K562 treated with DMSO at 1 percent for 4 hours (cell line): ENCODE measurements around the gene CHAC1. TPM values are rescaled to one million over a fixed set of nuclear protein-coding genes. Genes with fewer than 3 reads are reported as not detected.

ENCODE experiments used
- total RNA-seq: library from RNA; unstranded; fragments of 300-600 nt; gene quantifications from 2 replicates; pipeline ENCODE4 v1.2.3, GENCODE V29; 2022; ENCODE audit not compliant: insufficient read depth

CHAC1 gene, protein sequence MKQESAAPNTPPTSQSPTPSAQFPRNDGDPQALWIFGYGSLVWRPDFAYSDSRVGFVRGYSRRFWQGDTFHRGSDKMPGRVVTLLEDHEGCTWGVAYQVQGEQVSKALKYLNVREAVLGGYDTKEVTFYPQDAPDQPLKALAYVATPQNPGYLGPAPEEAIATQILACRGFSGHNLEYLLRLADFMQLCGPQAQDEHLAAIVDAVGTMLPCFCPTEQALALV
- total RNA-seq = 68.8 and 72.6 TPM in 2 replicates

DNA sequence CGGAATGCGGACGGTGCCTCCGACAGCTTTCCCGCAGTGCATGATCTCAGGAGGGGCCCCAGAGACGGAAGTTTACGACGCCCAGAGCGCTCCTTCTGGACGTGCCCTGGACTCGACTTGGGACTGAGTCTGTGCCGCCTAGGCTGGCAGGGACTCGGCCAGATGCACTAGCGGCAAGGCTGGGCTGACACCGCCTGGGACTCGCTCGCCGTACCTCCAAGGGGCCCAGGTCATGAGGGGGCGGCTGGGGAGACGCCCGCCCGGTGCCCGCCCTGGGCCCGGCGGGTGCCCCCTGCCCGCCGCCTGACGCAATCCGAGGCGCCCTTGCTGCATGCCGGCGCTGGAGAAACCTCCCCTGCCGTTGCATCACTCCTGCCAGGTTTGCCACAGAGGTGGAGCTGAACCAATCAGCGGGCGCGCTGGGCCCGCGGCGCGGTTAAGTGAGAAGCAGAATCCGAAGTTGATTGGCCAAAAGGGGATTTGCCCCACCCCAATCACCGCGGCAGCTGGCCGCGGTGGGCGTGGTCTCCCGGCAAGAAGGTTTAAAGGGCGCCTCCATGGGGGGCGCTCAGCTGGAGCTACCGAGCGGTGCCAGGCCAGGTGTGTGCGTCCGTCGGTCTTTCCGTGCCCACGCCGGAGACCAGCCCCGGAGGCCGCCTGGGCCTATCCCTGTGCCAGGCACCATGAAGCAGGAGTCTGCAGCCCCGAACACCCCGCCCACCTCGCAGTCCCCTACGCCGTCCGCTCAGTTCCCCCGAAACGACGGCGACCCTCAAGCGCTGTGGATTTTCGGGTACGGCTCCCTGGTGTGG, at the start of gene CHAC1:
TSS of gene CHAC1 (plus strand) at position 571 of the 812 bp plus-strand sequence. CDS start at position 684, 113 bp downstream.

DNA sequence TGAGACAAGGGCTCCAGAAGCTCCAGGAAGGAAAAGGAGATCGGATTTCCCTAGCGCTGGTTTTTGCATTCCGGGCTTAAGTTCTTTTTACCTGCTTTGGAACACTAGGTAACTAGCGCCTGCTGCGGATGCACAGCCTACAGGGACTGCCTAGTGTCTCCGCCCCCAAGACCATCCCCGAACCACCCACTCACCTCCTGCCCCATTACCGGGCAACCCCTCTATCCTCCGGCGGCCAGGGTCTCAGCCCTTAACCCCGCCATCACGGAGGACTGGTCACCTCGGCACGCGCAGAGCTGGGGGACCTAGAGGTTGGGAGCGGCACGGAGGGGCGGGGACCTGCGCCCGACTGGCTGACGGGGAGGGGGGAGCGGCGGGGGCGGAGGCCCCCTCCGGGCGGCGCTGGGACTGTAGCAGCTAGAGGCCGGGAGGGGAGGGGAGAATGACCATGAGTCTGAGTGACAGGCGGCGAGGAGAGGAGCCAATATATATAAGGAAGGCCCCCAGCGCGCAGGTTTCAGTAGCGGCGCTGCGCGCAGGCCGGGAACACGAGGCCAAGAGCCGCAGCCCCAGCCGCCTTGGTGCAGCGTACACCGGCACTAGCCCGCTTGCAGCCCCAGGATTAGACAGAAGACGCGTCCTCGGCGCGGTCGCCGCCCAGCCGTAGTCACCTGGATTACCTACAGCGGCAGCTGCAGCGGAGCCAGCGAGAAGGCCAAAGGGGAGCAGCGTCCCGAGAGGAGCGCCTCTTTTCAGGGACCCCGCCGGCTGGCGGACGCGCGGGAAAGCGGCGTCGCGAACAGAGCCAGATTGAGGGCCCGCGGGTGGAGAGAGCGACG, 24.2 kb upstream of the CHAC1 start, which contains the start of gene DLL4:
TSS of gene DLL4 (plus strand) at position 520 of the 839 bp plus-strand sequence. CDS start 329 bp downstream, outside the sequence.

Other genes starting within 250 kb of the CHAC1 start
- 36.0 and 37.0 TPM in 2 replicates for gene RMDN3, start 198.2 kb upstream of the CHAC1 start, total RNA-seq
- gene GCHFR, start 189.4 kb upstream of the CHAC1 start, total RNA-seq = 54.7 and 68.4 TPM in 2 replicates
- gene C15orf62, start 183.5 kb upstream of the CHAC1 start, total RNA-seq = 4.8 and 6.5 TPM in 2 replicates
- gene ZFYVE19, start 146.4 kb upstream of the CHAC1 start, total RNA-seq = 34.3 and 39.0 TPM in 2 replicates
- 6.8 and 16.4 TPM in 2 replicates for gene DNAJC17, start 146.0 kb upstream of the CHAC1 start, total RNA-seq
- gene PPP1R14D, start 124.8 kb upstream of the CHAC1 start, total RNA-seq = not detected in 2 replicates
- gene SPINT1, start 109.4 kb upstream of the CHAC1 start, total RNA-seq = 3.9 and 7.4 TPM in 2 replicates
- 0.76 and 2.1 TPM in 2 replicates for gene RHOV, start 79.2 kb upstream of the CHAC1 start, total RNA-seq
- 23.5 and 27.1 TPM in 2 replicates for gene VPS18, start 59.0 kb upstream of the CHAC1 start, total RNA-seq
- 0.57 and 0.99 TPM in 2 replicates for gene DLL4, start 24.1 kb upstream of the CHAC1 start, total RNA-seq
- gene INO80, start 162.8 kb downstream of the CHAC1 start, total RNA-seq = 10.7 and 13.9 TPM in 2 replicates